GM12875 (cell line): ENCODE results near the gene C11orf71.

ENCODE experiments used
- H3K4me3 ChIP-seq: one replicate; pipeline ENCODE4 v1.5.1; 2011; ENCODE audit warnings: low read depth, low read length, control low read depth
- TF ChIP-seq, protein P1 (sequence below): IDR thresholded peaks from 2 replicates; pipeline ENCODE4 v1.5.1; 2011; ENCODE audit warnings: low read depth, mild to moderate bottlenecking, control low read depth, inconsistent platforms, low read length, moderate library complexity, borderline replicate concordance; ENCODE audit not compliant: insufficient read depth

The C11orf71 gene

GRCh38 chr11:114368918-114369680 lies 31.2 kb downstream of the C11orf71 start:
- H3K4me3 ChIP-seq: no peak overlapping the region
- TF ChIP-seq, protein P1, sequence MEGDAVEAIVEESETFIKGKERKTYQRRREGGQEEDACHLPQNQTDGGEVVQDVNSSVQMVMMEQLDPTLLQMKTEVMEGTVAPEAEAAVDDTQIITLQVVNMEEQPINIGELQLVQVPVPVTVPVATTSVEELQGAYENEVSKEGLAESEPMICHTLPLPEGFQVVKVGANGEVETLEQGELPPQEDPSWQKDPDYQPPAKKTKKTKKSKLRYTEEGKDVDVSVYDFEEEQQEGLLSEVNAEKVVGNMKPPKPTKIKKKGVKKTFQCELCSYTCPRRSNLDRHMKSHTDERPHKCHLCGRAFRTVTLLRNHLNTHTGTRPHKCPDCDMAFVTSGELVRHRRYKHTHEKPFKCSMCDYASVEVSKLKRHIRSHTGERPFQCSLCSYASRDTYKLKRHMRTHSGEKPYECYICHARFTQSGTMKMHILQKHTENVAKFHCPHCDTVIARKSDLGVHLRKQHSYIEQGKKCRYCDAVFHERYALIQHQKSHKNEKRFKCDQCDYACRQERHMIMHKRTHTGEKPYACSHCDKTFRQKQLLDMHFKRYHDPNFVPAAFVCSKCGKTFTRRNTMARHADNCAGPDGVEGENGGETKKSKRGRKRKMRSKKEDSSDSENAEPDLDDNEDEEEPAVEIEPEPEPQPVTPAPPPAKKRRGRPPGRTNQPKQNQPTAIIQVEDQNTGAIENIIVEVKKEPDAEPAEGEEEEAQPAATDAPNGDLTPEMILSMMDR: no peak

DNA sequence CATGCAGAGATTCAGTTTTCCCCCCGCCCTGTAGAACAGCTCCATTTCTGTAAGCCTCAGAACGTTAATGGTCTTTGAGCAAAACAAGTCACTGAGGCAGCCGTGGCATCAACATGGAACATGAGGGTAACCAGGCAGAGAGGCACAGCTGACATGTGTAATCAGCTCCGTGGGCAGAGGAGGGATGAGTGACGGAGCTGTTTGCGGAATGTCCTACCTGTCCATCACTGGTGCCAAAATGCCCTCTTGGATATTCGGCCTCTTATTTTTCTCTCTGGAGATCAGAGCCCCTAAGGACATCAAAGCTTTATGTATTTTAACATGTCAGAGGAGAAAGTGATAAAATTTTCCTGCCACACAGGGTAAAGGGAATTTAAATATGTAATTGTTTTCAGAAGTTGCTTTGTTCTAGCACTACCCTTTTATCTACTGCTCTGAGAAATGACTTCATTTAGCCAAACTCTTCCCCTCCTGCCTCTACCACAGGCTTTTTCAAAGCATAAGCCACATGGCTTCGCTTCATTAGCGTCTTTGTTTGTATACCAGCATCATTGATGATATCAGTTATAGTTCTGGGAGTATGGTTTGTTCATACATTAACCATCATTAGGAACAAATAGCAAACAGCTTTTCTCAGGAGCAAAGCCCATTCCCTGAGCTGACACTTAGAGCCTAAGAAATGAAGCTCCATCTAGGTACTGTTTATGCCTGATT lies 32.9 kb downstream of the C11orf71 start:
- TF ChIP-seq, protein P1: no peak
- no peak overlapping the region for H3K4me3 ChIP-seq

- H3K4me3 ChIP-seq: no peak overlapping the region
- TF ChIP-seq, protein P1: no peak
Observed at GRCh38 chr11:114366331-114367243, 33.7 kb downstream of the C11orf71 start.

DNA sequence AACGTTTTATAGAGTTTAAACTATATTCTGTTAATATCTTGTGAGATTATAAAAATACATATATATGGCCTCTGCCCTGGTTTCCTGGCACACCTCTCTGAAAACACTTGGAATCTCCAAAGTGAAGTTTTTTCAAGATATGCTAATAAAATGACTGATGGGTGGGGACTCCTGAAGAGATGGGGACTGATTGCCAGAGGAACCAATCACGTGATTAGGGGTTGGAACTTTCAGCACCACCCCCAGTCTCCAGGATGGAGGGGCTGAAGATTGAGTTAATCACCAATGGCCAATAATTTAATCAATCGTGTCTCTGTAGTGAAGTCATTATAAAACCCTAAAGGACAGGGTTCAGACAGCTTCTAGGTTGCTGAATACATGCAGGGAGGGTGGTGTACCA lies 37.4 kb downstream of the C11orf71 start:
- TF ChIP-seq, protein P1: no peak

GRCh38 chr11:114362326-114362725 lies 38.0 kb downstream of the C11orf71 start:
- TF ChIP-seq, protein P1: no peak
- H3K4me3 ChIP-seq: no peak overlapping the region

More for the DNA sequence above, 37.4 kb downstream of the C11orf71 start:
- H3K4me3 ChIP-seq: no peak overlapping the region

DNA sequence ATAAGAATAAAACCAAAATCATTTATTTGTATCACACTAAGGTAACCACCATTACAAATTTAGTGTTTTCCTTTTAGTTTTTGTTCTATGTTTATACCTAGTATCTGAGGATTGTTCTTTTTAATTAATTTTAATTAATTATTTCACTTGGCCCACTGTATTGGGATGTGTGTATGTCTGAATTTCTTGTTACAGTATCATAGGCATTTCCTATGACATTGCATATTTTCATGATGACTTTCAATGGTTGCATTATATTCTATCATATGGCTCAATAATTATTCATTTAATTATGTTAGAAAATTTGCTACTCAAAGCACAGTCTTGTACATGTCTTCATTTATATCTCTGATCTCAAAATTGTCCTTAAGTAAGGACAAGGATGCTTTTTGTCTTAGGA lies 41.0 kb downstream of the C11orf71 start:
- no peak overlapping the region for H3K4me3 ChIP-seq
- TF ChIP-seq, protein P1: no peak
